Thoracic aorta (tissue), 2 donors: Measurements from ENCODE around the gene MARCHF6. TPM values are rescaled to one million over a fixed set of nuclear protein-coding genes. Genes with fewer than 3 reads are reported as not detected.

ENCODE experiments used
- ATAC-seq: fragments of 150-250 bp; one replicate; pipeline ENCODE4 v1.8.0; 2017; ENCODE audit warnings: low read depth; ENCODE audit not compliant: insufficient number of reproducible peaks, low FRiP score
- DNase-seq: peaks from one replicate; pipeline ENCODE4 v3.0.0-alpha.2; 2020; ENCODE audit warnings: low spot score
- H3K27ac ChIP-seq, 2 donors: fragments of 200-600 bp; sonication (generic); 1 replicate in 1 of 2; 2 replicates in 1 of 2; pipeline ENCODE4 v1.5.1; 2016; ENCODE audit warnings: mild to moderate bottlenecking in 2 of 2, moderate library complexity in 2 of 2
- H3K27me3 ChIP-seq: fragments of 200-600 bp; sonication (generic); replicated peaks from 2 replicates; pipeline ENCODE4 v1.6.0; 2016; ENCODE audit warnings: mild to moderate bottlenecking; ENCODE audit not compliant: insufficient read depth
- H3K36me3 ChIP-seq: fragments of 200-600 bp; sonication (generic); one replicate; pipeline ENCODE4 v1.5.1; 2016
- H3K4me1 ChIP-seq, 2 donors: fragments of 200-600 bp; sonication (generic); 1 replicate in 1 of 2; 2 replicates in 1 of 2; pipeline versions ENCODE4 v1.5.1 to v1.6.0; 2016; ENCODE audit warnings: low read depth in 2 of 2, mild to moderate bottlenecking in 1 of 2; ENCODE audit not compliant: control insufficient read depth in 1 of 2
- H3K4me3 ChIP-seq: fragments of 200-600 bp; sonication (generic); 2 replicates; pipeline ENCODE4 v1.5.1; 2016; ENCODE audit warnings: mild to moderate bottlenecking
- H3K9me3 ChIP-seq: fragments of 200-600 bp; sonication (generic); 2 replicates; pipeline ENCODE4 v1.5.1; 2016
- total RNA-seq, 2 donors: library from RNA; depleted of rRNA; stranded (reverse); fragments of >200 nt; gene quantifications; one replicate each; pipeline versions ENCODE4 v1.1.0 to v1.2.3, GENCODE V29; 2016
- TF ChIP-seq, protein P1 (sequence below): fragments of 200-600 bp; sonication (generic); IDR thresholded peaks from one replicate; pipeline ENCODE4 v1.5.1; 2019; ENCODE audit warnings: antibody characterized with exemption

Gene MARCHF6
- total RNA-seq, 2 donors from 2014 or later = 86.9 to 95.2 TPM

DNA sequence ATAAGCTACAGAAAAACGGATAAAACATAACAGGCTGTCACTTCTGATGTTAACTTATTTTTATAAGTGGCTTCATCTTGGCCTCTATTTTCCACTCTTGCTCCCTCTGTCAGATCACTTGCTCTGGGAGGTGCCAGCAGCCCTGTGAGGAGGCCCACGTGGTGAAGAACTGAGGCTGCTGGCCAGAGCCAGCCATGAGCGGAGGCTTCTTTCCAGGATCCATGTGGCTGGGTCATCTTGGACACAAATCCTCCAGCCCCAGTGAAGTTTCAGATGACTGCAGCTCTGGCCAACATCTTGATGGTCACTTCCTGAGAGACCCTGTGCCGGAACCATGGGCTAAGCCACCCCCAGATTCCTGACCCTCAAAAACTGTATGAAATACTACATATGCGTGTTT lies 38.3 kb upstream of the MARCHF6 start:
- ATAC-seq = no peak
- no peaks in the 10 kb centered on the region for H3K27me3 ChIP-seq
- TF ChIP-seq, protein P1, sequence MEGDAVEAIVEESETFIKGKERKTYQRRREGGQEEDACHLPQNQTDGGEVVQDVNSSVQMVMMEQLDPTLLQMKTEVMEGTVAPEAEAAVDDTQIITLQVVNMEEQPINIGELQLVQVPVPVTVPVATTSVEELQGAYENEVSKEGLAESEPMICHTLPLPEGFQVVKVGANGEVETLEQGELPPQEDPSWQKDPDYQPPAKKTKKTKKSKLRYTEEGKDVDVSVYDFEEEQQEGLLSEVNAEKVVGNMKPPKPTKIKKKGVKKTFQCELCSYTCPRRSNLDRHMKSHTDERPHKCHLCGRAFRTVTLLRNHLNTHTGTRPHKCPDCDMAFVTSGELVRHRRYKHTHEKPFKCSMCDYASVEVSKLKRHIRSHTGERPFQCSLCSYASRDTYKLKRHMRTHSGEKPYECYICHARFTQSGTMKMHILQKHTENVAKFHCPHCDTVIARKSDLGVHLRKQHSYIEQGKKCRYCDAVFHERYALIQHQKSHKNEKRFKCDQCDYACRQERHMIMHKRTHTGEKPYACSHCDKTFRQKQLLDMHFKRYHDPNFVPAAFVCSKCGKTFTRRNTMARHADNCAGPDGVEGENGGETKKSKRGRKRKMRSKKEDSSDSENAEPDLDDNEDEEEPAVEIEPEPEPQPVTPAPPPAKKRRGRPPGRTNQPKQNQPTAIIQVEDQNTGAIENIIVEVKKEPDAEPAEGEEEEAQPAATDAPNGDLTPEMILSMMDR = no peak
- H3K27ac ChIP-seq = no peak overlapping the region
- DNase-seq = no peak
- H3K4me1 ChIP-seq = no peaks in the 10 kb centered on the region
- no peaks in the 10 kb centered on the region for H3K9me3 ChIP-seq
- no peak overlapping the region for H3K4me3 ChIP-seq
- no peaks in the 10 kb centered on the region for H3K36me3 ChIP-seq

DNA sequence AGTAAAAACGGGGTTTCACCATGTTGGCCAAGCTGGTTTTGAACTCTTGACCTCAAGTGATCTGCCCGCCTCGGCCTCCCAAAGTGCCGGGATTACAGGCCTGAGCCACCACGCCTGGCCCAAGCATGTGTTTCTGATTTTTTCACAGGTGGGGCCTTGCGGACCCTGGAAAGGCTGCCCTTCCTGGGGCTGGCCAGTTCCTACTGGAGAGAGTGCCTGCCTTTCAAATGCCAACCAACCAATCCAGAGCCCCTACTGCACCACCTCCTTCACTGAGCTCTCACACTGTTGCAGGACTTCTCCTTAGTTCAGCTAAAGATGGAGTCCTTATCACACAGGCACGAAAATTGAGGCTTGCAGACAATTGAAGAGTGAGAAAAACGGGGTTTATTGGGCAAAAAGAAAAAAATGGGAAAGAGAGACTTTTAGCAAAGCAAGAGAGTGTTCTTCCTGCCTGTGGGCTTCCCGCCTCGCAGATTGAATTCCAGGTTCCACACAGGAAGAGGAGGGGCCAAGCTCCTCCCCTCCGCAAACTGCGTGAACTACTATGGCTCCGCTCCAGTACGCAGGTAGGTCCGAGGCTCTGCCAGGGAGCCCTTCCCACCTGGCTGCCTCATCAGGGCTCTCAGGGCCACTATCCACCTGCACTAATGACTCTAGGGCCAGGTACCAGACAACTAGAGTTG lies 37.5 kb upstream of the MARCHF6 start:
- no peaks in the 10 kb centered on the region for H3K9me3 ChIP-seq
- H3K27me3 ChIP-seq = no peaks in the 10 kb centered on the region
- no peak for DNase-seq
- ATAC-seq = no peak
- H3K36me3 ChIP-seq = no peaks in the 10 kb centered on the region
- H3K4me3 ChIP-seq = no peak overlapping the region
- no peaks in the 10 kb centered on the region for H3K4me1 ChIP-seq
- TF ChIP-seq, protein P1 = no peak
- H3K27ac ChIP-seq = no peak overlapping the region

- TF ChIP-seq, protein P1 = no peak
- H3K4me1 ChIP-seq = no peaks in the 10 kb centered on the region
- no peak overlapping the region for H3K27ac ChIP-seq
- no peaks in the 10 kb centered on the region for H3K36me3 ChIP-seq
- H3K9me3 ChIP-seq = no peaks in the 10 kb centered on the region
- DNase-seq (no peak), ATAC-seq (no peak)
- no peaks in the 10 kb centered on the region for H3K27me3 ChIP-seq
- H3K4me3 ChIP-seq = no peak overlapping the region
Observed at GRCh38 chr5:10317825-10318682, 35.4 kb upstream of the MARCHF6 start.

- Histone ChIP-seq H3K9me3 (no peaks in the 10 kb centered on the region), H3K27me3 (no peaks in the 10 kb centered on the region), H3K27ac (no peak overlapping the region), H3K4me3 (no peak overlapping the region), H3K4me1 (peaks cover 0 to under 1% of the 10 kb centered on the region in 2 donors), H3K36me3 (no peaks in the 10 kb centered on the region)
- DNase-seq (no peak), ATAC-seq (no peak)
- TF ChIP-seq, protein P1 = no peak
Observed at GRCh38 chr5:10319202-10319851, 34.2 kb upstream of the MARCHF6 start.

GRCh38 chr5:10320793-10321192 lies 32.7 kb upstream of the MARCHF6 start:
- H3K27me3 ChIP-seq = no peaks in the 10 kb centered on the region
- no peak overlapping the region for H3K4me3 ChIP-seq
- DNase-seq = no peak
- no peak overlapping the region for H3K27ac ChIP-seq
- no peaks in the 10 kb centered on the region for H3K36me3 ChIP-seq
- no peak for ATAC-seq
- peaks cover 0 to 8% of the 10 kb centered on the region in 2 donors for H3K4me1 ChIP-seq
- no peaks in the 10 kb centered on the region for H3K9me3 ChIP-seq
- TF ChIP-seq, protein P1 = no peak
